ENCODE results near the gene RAB25. TPM values are rescaled to one million over a fixed set of nuclear protein-coding genes. Genes with fewer than 3 reads are reported as not detected.
A peak's percentile ranks its signal among the peaks of the same experiment; 100 is the strongest.

RAB25 gene
- total and polyA plus RNA-seq, 4 donors = 0.67 to 2.0 (median 0.92) TPM

DNA sequence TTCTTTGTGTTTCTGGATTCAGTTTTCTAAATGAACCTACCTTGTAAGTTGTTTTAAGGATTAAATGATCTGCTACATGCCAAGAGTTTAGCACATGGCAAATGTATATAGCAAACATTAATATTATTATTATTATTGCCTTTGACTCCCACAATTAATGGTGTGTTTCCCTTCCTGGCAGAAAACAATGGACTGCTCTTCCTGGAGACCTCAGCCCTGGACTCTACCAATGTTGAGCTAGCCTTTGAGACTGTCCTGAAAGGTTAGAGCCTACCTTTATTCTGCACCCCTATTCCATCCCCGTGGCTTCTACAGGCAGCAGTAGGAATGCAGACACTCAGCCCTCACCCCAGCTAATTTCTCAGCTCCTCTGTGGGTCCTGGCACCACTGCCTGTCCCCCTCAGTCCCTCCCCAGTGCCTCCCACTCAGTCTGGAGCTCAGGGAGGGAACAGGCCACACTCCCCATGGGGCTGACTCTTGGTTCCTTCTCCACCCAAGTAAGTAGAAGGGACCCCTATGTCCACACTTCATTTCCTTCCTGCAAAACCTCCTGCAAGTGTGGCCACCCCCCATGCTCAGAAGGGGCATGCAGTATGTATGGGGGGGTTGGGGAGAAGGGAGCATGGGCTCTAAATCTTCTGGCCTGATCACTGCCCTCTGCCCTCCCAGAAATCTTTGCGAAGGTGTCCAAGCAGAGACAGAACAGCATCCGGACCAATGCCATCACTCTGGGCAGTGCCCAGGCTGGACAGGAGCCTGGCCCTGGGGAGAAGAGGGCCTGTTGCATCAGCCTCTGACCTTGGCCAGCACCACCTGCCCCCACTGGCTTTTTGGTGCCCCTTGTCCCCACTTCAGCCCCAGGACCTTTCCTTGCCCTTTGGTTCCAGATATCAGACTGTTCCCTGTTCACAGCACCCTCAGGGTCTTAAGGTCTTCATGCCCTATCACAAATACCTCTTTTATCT, 8.8 kb downstream of the RAB25 start:
- Histone ChIP-seq H3K36me3 (ENCODE audit: control insufficient read depth in 4 of 4, insufficient read depth in 3 of 4, low read depth in 1 of 4, low read length in 3 of 4) (no peaks in the 10 kb centered on the region), H3K4me1 (ENCODE audit: control insufficient read depth in 4 of 4, insufficient read depth in 4 of 4, low read length in 3 of 4) (peaks cover 8 to 25% (median 17%) of the 10 kb centered on the region in 4 donors), H3K9ac (ENCODE audit: low read depth in 1 of 2, low read length in 2 of 2) (no peak overlapping the region), H3K27ac (ENCODE audit: low read depth in 1 of 2, low read length in 2 of 2) (peak overlapping the region; percentile 78 to 86), H3K4me3 (ENCODE audit: low read depth in 1 of 3, low read length in 3 of 3) (peak overlapping the region in 1 of 3 donors; percentile 15), H3K9me3 (ENCODE audit: control insufficient read depth in 4 of 4, low read length in 3 of 4) (no peaks in the 10 kb centered on the region), H3K27me3 (ENCODE audit: control insufficient read depth in 4 of 4, insufficient read depth in 4 of 4, low read length in 3 of 4) (no peaks in the 10 kb centered on the region)
- TF ChIP-seq, protein P1, sequence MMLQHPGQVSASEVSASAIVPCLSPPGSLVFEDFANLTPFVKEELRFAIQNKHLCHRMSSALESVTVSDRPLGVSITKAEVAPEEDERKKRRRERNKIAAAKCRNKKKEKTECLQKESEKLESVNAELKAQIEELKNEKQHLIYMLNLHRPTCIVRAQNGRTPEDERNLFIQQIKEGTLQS (IDR thresholded peaks at IDR 0.05) = peak; percentile 98
- peak; percentile 67 for TF ChIP-seq HNF4G (IDR thresholded peaks at IDR 0.05)
- TF ChIP-seq FOXA2 (IDR thresholded peaks at IDR 0.05) = peak; percentile 48
- TF ChIP-seq, protein P2, sequence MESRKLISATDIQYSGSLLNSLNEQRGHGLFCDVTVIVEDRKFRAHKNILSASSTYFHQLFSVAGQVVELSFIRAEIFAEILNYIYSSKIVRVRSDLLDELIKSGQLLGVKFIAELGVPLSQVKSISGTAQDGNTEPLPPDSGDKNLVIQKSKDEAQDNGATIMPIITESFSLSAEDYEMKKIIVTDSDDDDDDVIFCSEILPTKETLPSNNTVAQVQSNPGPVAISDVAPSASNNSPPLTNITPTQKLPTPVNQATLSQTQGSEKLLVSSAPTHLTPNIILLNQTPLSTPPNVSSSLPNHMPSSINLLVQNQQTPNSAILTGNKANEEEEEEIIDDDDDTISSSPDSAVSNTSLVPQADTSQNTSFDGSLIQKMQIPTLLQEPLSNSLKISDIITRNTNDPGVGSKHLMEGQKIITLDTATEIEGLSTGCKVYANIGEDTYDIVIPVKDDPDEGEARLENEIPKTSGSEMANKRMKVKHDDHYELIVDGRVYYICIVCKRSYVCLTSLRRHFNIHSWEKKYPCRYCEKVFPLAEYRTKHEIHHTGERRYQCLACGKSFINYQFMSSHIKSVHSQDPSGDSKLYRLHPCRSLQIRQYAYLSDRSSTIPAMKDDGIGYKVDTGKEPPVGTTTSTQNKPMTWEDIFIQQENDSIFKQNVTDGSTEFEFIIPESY (IDR thresholded peaks at IDR 0.05) = peak; percentile 86
- peak; percentile 88 for TF ChIP-seq SP1 (IDR thresholded peaks at IDR 0.05)
- peak; percentile 89 for TF ChIP-seq NR2F2 (IDR thresholded peaks at IDR 0.05)
- peak in 1 of 2 donors; percentile 30 for TF ChIP-seq EGR1 (IDR thresholded peaks at IDR 0.05; ENCODE audit: low read depth in 2 of 2)
- TF ChIP-seq, protein P3, sequence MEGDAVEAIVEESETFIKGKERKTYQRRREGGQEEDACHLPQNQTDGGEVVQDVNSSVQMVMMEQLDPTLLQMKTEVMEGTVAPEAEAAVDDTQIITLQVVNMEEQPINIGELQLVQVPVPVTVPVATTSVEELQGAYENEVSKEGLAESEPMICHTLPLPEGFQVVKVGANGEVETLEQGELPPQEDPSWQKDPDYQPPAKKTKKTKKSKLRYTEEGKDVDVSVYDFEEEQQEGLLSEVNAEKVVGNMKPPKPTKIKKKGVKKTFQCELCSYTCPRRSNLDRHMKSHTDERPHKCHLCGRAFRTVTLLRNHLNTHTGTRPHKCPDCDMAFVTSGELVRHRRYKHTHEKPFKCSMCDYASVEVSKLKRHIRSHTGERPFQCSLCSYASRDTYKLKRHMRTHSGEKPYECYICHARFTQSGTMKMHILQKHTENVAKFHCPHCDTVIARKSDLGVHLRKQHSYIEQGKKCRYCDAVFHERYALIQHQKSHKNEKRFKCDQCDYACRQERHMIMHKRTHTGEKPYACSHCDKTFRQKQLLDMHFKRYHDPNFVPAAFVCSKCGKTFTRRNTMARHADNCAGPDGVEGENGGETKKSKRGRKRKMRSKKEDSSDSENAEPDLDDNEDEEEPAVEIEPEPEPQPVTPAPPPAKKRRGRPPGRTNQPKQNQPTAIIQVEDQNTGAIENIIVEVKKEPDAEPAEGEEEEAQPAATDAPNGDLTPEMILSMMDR (IDR thresholded peaks at IDR 0.05; ENCODE audit: low read depth, low read length, missing input control) = no peak
- peak; percentile 53 for TF ChIP-seq TAF1 (conservative IDR thresholded peaks at IDR 0.05)
- TF ChIP-seq JUND (IDR thresholded peaks at IDR 0.05) = peak; percentile 49 to 89
- TF ChIP-seq YY1 (IDR thresholded peaks at IDR 0.05) = peak; percentile 78
- TF ChIP-seq, protein P4, sequence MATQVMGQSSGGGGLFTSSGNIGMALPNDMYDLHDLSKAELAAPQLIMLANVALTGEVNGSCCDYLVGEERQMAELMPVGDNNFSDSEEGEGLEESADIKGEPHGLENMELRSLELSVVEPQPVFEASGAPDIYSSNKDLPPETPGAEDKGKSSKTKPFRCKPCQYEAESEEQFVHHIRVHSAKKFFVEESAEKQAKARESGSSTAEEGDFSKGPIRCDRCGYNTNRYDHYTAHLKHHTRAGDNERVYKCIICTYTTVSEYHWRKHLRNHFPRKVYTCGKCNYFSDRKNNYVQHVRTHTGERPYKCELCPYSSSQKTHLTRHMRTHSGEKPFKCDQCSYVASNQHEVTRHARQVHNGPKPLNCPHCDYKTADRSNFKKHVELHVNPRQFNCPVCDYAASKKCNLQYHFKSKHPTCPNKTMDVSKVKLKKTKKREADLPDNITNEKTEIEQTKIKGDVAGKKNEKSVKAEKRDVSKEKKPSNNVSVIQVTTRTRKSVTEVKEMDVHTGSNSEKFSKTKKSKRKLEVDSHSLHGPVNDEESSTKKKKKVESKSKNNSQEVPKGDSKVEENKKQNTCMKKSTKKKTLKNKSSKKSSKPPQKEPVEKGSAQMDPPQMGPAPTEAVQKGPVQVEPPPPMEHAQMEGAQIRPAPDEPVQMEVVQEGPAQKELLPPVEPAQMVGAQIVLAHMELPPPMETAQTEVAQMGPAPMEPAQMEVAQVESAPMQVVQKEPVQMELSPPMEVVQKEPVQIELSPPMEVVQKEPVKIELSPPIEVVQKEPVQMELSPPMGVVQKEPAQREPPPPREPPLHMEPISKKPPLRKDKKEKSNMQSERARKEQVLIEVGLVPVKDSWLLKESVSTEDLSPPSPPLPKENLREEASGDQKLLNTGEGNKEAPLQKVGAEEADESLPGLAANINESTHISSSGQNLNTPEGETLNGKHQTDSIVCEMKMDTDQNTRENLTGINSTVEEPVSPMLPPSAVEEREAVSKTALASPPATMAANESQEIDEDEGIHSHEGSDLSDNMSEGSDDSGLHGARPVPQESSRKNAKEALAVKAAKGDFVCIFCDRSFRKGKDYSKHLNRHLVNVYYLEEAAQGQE (IDR thresholded peaks at IDR 0.05) = peak; percentile 75
- no peak for TF ChIP-seq FOXA1 (IDR thresholded peaks at IDR 0.05)
- TF ChIP-seq RXRA (IDR thresholded peaks at IDR 0.05) = peak; percentile 96 to 99
- peak; percentile 95 to 98 for TF ChIP-seq HNF4A (conservative IDR thresholded peaks at IDR 0.05)
- peak in 1 of 2 donors; percentile 73 for TF ChIP-seq GABPA (IDR thresholded peaks at IDR 0.05 in 1 of 2, conservative IDR thresholded peaks at IDR 0.05 in 1 of 2)
- TF ChIP-seq RAD21 (IDR thresholded peaks at IDR 0.05) = peak; percentile 39 to 46
- TF ChIP-seq, protein P5, sequence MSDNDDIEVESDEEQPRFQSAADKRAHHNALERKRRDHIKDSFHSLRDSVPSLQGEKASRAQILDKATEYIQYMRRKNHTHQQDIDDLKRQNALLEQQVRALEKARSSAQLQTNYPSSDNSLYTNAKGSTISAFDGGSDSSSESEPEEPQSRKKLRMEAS (IDR thresholded peaks at IDR 0.05) = peak; percentile 84
- 53% methylated on average over 3 of the region's 3 CpGs for WGBS
- DNase-seq (ENCODE audit: low spot score) = no peak
